Neural cell (in vitro differentiated cells): ENCODE results near the gene RIMKLB.

Experiments used
- EP300 ChIP-seq: fragments of 450-650 bp; conservative IDR thresholded peaks from 2 replicates; pipeline ENCODE4 v1.6.1; 2014; ENCODE audit warnings: antibody characterized with exemption, mild to moderate bottlenecking, moderate library complexity; ENCODE audit not compliant: poor library complexity, severe bottlenecking
- EZH2 ChIP-seq: fragments of 200-600, 300-800 bp; shearing (Covaris generic), sonication (generic); IDR thresholded peaks from 2 replicates; pipeline ENCODE4 v1.6.1; 2014; ENCODE audit warnings: antibody characterized with exemption, low read length, borderline replicate concordance, mild to moderate bottlenecking; ENCODE audit not compliant: insufficient read depth, poor library complexity, severe bottlenecking
- POLR2AphosphoS5 ChIP-seq: IDR thresholded peaks from 2 replicates; pipeline ENCODE4 v1.6.1; 2012
- TF ChIP-seq, protein P1 (sequence below): IDR thresholded peaks from 2 replicates; pipeline ENCODE4 v1.6.1; 2012; ENCODE audit warnings: borderline replicate concordance
- TF ChIP-seq, protein P2 (sequence below): fragments of 450-650 bp; IDR thresholded peaks from 2 replicates; pipeline ENCODE4 v1.5.1; 2014; ENCODE audit warnings: antibody characterized with exemption, mild to moderate bottlenecking, moderate library complexity; ENCODE audit not compliant: poor library complexity, severe bottlenecking

- TF ChIP-seq, protein P1, sequence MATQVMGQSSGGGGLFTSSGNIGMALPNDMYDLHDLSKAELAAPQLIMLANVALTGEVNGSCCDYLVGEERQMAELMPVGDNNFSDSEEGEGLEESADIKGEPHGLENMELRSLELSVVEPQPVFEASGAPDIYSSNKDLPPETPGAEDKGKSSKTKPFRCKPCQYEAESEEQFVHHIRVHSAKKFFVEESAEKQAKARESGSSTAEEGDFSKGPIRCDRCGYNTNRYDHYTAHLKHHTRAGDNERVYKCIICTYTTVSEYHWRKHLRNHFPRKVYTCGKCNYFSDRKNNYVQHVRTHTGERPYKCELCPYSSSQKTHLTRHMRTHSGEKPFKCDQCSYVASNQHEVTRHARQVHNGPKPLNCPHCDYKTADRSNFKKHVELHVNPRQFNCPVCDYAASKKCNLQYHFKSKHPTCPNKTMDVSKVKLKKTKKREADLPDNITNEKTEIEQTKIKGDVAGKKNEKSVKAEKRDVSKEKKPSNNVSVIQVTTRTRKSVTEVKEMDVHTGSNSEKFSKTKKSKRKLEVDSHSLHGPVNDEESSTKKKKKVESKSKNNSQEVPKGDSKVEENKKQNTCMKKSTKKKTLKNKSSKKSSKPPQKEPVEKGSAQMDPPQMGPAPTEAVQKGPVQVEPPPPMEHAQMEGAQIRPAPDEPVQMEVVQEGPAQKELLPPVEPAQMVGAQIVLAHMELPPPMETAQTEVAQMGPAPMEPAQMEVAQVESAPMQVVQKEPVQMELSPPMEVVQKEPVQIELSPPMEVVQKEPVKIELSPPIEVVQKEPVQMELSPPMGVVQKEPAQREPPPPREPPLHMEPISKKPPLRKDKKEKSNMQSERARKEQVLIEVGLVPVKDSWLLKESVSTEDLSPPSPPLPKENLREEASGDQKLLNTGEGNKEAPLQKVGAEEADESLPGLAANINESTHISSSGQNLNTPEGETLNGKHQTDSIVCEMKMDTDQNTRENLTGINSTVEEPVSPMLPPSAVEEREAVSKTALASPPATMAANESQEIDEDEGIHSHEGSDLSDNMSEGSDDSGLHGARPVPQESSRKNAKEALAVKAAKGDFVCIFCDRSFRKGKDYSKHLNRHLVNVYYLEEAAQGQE, result no peak
- TF ChIP-seq, protein P2, sequence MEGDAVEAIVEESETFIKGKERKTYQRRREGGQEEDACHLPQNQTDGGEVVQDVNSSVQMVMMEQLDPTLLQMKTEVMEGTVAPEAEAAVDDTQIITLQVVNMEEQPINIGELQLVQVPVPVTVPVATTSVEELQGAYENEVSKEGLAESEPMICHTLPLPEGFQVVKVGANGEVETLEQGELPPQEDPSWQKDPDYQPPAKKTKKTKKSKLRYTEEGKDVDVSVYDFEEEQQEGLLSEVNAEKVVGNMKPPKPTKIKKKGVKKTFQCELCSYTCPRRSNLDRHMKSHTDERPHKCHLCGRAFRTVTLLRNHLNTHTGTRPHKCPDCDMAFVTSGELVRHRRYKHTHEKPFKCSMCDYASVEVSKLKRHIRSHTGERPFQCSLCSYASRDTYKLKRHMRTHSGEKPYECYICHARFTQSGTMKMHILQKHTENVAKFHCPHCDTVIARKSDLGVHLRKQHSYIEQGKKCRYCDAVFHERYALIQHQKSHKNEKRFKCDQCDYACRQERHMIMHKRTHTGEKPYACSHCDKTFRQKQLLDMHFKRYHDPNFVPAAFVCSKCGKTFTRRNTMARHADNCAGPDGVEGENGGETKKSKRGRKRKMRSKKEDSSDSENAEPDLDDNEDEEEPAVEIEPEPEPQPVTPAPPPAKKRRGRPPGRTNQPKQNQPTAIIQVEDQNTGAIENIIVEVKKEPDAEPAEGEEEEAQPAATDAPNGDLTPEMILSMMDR, result no peak
- TF ChIP-seq EP300 (no peak), EZH2 (no peak), POLR2AphosphoS5 (no peak)
Observed at GRCh38 chr12:8831116-8831515, 133.3 kb downstream of the RIMKLB start.
